Measurements from ENCODE around the gene DBR1. TPM values are rescaled to one million over a fixed set of nuclear protein-coding genes. Genes with fewer than 3 reads are reported as not detected.

The DBR1 gene
- total and polyA plus RNA-seq, 2 of the 13 experiments (the other 11 are each of a cell fraction or from before 2014, with no cell fraction given) = 6.4 to 16.7 TPM

GRCh38 chr3:138187296-138188012 lies 12.7 kb upstream of the DBR1 start, which contains the start of gene ARMC8 (continued):
- TF ChIP-seq UBTF (CRISPR knock-in tag; IDR thresholded peaks at IDR 0.05) (peak; percentile 91), PBX2 (CRISPR knock-in tag; IDR thresholded peaks at IDR 0.05) (no peak), NCOA1 (CRISPR knock-in tag; IDR thresholded peaks at IDR 0.05) (no peak), ELK4 (CRISPR knock-in tag; IDR thresholded peaks at IDR 0.05; ENCODE audit: borderline replicate concordance) (no peak), HNF1B (CRISPR knock-in tag; IDR thresholded peaks at IDR 0.05) (no peak; the same call in 1 of the 2 replicates), ZNF264 (CRISPR knock-in tag; IDR thresholded peaks at IDR 0.05) (peak; percentile 74), ZFP37 (CRISPR knock-in tag; IDR thresholded peaks at IDR 0.05; ENCODE audit: borderline replicate concordance) (no peak), ZNF619 (CRISPR knock-in tag; IDR thresholded peaks at IDR 0.05) (no peak), ARID2 (CRISPR knock-in tag; IDR thresholded peaks at IDR 0.05; ENCODE audit: borderline replicate concordance) (peak; percentile 45; the same call in 1 of the 2 replicates), ZNF782 (CRISPR knock-in tag; IDR thresholded peaks at IDR 0.05; ENCODE audit: borderline replicate concordance) (no peak), ELF3 (CRISPR knock-in tag; IDR thresholded peaks at IDR 0.05) (no peak; the same call in 1 of the 2 replicates), SMAD3 (CRISPR knock-in tag; IDR thresholded peaks at IDR 0.05) (peak; percentile 66; the same call in 1 of the 2 replicates), PRDM4 (CRISPR knock-in tag; IDR thresholded peaks at IDR 0.05; ENCODE audit: borderline replicate concordance) (no peak), ZNF577 (CRISPR knock-in tag; IDR thresholded peaks at IDR 0.05; ENCODE audit: borderline replicate concordance, low read depth) (no peak), NFKB2 (CRISPR knock-in tag; IDR thresholded peaks at IDR 0.05; ENCODE audit: borderline replicate concordance) (peak; percentile 87; the same call in 1 of the 2 replicates), SYNCRIP (IDR thresholded peaks at IDR 0.05; ENCODE audit: insufficient read depth, low read depth, low read length) (no peak), RBM22 (optimal IDR thresholded peaks at IDR 0.05; ENCODE audit: low read length) (no peak)
- TF ChIP-seq, protein P1, sequence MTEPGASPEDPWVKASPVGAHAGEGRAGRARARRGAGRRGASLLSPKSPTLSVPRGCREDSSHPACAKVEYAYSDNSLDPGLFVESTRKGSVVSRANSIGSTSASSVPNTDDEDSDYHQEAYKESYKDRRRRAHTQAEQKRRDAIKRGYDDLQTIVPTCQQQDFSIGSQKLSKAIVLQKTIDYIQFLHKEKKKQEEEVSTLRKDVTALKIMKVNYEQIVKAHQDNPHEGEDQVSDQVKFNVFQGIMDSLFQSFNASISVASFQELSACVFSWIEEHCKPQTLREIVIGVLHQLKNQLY (CRISPR knock-in tag; IDR thresholded peaks at IDR 0.05) = no peak; the same call in 1 of the 2 replicates
- TF ChIP-seq, protein P2, sequence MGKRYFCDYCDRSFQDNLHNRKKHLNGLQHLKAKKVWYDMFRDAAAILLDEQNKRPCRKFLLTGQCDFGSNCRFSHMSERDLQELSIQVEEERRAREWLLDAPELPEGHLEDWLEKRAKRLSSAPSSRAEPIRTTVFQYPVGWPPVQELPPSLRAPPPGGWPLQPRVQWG (CRISPR knock-in tag; IDR thresholded peaks at IDR 0.05; ENCODE audit: borderline replicate concordance, low read depth) = no peak
